GM10248 (cell line): Measurements from ENCODE around the gene PCCB.
"Not testable (repeated sequence)": the region's sequence is repeated elsewhere in the genome, so short reads cannot be mapped to it uniquely, and the experiment has no call there.

Experiments
- CTCF ChIA-PET: fragments of 300-600 bp; sonication (Branson Sonifier 250); formaldehyde crosslinking; extraction: SDS; loops from one replicate; lab custom pipeline; 2021; ENCODE audit warnings: antibody characterized with exemption; lab: Yijun Ruan, JAX
- POLR2A ChIA-PET: fragments of 350-650 bp; sonication (Branson Sonifier 250); formaldehyde crosslinking; extraction: SDS; loops from one replicate; lab custom pipeline; 2020; ENCODE audit warnings: antibody characterized with exemption; lab: Yijun Ruan, JAX
- DNase-seq: peaks from one replicate; pipeline ENCODE4 v3.0.0; 2012; ENCODE audit errors: extremely low spot score
- TF ChIP-seq, protein P1 (sequence below): IDR thresholded peaks from 2 replicates; pipeline ENCODE4 v1.5.1; 2012; ENCODE audit warnings: mild to moderate bottlenecking, low read depth; ENCODE audit errors: extremely low read depth, missing control alignments, control extremely low read depth

PCCB gene

DNA sequence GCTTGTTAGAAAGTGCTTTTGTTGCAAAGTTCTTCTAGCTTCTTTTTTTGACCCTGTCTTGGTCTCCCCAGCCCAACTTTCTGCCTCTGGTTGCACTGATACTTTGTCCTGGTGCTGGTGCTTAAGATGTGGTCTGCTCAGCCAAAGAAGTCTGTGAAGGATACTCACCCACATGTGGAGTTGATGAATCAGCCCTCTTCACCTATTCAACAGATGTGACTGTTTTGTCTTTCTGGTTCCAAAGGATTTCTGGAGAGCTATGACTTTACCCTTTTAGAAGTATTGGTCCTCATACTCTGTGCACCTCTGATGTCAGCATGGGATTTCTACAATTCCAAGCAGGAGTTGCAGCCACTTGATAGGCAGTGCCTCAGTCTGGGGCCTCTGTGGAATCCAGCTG lies 84.1 kb downstream of the PCCB start:
- CTCF ChIA-PET: interaction anchor here (0.8 to 2.3 kb wide), 8 partner anchors 9 to 680 kb away, joined by 3 to 9 read pairs (median 4); no protein-coding TSS in a partner anchor
- DNase-seq: no peak
- POLR2A ChIA-PET: no interaction called here
- TF ChIP-seq, protein P1, sequence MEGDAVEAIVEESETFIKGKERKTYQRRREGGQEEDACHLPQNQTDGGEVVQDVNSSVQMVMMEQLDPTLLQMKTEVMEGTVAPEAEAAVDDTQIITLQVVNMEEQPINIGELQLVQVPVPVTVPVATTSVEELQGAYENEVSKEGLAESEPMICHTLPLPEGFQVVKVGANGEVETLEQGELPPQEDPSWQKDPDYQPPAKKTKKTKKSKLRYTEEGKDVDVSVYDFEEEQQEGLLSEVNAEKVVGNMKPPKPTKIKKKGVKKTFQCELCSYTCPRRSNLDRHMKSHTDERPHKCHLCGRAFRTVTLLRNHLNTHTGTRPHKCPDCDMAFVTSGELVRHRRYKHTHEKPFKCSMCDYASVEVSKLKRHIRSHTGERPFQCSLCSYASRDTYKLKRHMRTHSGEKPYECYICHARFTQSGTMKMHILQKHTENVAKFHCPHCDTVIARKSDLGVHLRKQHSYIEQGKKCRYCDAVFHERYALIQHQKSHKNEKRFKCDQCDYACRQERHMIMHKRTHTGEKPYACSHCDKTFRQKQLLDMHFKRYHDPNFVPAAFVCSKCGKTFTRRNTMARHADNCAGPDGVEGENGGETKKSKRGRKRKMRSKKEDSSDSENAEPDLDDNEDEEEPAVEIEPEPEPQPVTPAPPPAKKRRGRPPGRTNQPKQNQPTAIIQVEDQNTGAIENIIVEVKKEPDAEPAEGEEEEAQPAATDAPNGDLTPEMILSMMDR: no peak

DNA sequence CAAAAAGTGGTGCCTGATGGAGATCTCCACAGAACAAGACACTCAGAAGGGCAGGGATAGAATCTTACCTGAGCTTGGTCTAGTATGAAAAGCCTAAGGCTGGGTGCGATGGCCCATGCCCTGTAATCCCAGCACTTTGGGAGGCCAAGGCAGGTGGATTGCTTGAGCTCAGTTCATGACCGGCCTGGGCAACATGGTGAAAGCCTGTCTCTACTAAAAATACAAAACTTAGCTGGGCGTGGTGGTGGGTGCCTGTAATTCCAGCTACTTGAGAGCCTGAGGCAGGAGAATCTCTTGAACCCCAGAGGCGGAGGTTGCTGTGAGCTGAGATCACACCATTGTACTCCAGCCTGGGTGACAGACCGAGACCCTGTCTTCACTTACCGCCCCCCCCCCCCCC lies 84.6 kb downstream of the PCCB start:
- CTCF ChIA-PET: interaction anchor here (0.8 to 2.3 kb wide), 4 partner anchors 15 to 57 kb away, joined by 3 to 9 read pairs (median 7); no protein-coding TSS in a partner anchor
- POLR2A ChIA-PET, DNase-seq: not testable (repeated sequence)

DNA sequence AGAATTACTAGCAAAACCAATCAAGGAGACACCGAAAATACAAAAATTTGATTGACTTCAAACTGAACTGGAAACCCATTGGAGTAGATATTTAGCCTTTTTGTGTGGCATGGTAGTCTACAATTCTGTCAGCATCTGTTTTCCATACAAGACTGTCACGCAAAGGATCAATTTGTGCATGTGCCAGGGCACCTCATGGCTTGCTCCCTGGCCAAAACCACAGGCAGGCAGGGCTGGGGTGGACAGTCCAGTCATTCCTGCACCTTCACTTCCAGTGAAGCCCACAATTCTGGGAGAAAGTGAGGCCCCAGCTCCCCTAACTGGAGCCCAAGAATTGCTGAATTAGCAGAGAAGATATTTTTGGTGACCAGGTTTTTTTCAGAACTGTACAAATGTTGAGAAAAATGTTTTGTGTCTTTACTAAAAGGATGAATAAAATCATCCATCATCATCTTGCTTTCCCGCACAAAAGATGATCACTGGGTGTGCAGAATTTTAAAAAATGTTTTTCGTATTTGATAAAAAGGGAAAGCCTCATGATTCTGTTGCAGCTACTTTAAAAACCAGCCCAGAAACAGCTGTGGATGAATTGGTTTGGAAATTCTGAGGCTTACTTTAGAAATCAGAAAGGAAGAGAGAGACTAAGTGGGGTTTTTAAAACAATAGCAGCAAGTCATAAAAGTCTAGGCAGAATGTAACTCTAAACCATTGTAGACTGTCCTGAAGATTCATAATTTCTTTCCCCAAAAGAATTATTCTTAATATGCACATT lies 86.4 kb downstream of the PCCB start:
- TF ChIP-seq, protein P1: no peak
- DNase-seq: no peak
- ChIA-PET CTCF (interaction anchor here (1.2 to 2.2 kb wide), 2 partner anchors 9 to 16 kb away, joined by 3 to 9 read pairs; no protein-coding TSS in a partner anchor), POLR2A (no interaction called here)

DNA sequence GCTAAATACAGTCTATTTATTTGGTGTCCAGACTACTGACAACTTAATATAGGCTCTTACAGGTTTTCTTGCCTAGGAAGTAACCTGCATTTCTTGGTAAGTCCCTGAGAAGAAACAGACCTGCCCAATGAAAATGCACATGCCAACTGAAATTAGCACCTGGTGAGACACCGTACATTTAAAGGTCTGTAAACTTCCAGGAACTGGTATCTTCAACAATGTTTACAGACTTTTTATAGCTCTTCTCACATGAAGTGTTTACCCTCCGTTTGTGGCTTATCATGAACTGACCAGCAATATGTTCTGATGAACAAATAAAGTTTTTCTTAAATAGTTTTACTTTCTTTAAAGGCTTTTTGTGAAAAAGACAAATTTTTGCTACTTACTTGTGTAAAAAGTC lies 93.3 kb downstream of the PCCB start:
- ChIA-PET POLR2A (no interaction called here), CTCF (interaction anchor here (1.0 to 3.2 kb wide), 4 partner anchors 9 to 48 kb away, joined by 3 to 12 read pairs (median 3); no protein-coding TSS in a partner anchor)
- TF ChIP-seq, protein P1: no peak
- DNase-seq: no peak

DNA sequence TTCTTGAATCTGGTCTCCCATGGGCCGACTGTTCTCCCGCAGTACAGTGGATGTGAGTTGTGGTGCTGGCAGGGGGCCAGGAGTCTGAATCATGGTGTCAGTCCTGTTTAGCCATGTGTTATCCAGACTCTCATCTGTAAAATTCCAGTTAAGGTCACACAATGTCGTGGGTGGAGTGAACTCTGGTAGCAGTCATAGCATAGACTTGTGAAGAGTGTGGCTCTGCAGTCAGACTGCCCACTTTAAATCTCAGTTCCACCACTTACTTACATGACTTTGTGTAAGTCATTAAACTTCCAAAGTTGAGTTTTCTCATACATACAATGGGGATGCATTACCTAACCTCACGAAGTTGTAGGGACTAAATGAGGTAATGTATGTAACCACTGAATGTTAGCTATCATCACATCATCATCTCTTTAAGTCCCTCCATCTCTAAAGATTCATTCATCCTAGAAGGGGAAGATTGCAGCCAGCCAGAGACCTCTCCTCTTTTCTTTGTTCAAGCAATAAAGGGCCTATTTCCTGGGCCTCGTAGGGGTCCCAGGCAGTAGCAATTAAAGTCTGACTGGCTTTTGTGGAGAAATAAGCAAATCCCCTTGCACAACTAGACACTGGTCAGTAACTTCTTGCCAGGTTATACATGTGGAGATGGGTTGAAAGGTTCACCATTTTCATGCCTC lies 93.9 kb downstream of the PCCB start:
- TF ChIP-seq, protein P1: no peak
- ChIA-PET POLR2A (no interaction called here), CTCF (interaction anchor here (1.0 to 1.2 kb wide), 2 partner anchors 8 to 16 kb away, joined by 3 read pairs; no protein-coding TSS in a partner anchor)
- no peak for DNase-seq

DNA sequence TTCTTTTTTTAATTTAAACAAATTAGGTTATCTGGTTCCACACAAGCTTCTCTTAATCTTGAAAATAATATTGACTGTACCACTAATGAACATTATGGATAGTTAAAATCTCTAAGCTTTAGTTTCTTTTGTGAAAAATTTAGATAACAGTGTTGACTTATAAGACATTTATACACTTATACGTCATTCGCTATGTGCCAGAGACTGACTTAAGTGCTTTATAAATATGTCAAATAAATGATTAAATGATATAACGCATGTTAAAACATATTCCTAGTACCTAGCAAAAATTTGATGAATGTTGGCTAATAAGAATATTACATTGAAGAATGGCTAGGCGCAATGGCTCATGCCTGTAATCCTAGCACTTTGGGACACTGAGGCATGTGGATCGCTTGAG lies 96.3 kb downstream of the PCCB start:
- ChIA-PET POLR2A (no interaction called here), CTCF (interaction anchor here (1.3 to 1.7 kb wide), 3 partner anchors 13 to 45 kb away, joined by 3 to 8 read pairs (median 4); no protein-coding TSS in a partner anchor)
- DNase-seq: no peak
- TF ChIP-seq, protein P1: no peak
